Activated CD4-positive, alpha-beta T cell treated with anti-CD3 and anti-CD28 coated beads, Interleukin-2, amount 10 ng/mL, durations not matched to agents 24 days and 14 days (primary cell): ENCODE results near the gene XKR8. TPM values are rescaled to one million over a fixed set of nuclear protein-coding genes. Genes with fewer than 3 reads are reported as not detected.

ENCODE experiments used
- DNase-seq: peaks from one replicate; pipeline ENCODE4 v3.0.0; 2022
- H3K27ac Mint-ChIP-seq: one replicate; pipeline ENCODE4 v1.8.0; 2022; ENCODE audit warnings: mild to moderate bottlenecking, mixed read lengths
- H3K27me3 Mint-ChIP-seq: one replicate; pipeline ENCODE4 v1.8.0; 2022; ENCODE audit warnings: mixed read lengths
- H3K36me3 Mint-ChIP-seq: one replicate; pipeline ENCODE4 v1.8.0; 2022; ENCODE audit warnings: low read depth, mild to moderate bottlenecking, mixed read lengths
- H3K4me1 Mint-ChIP-seq: one replicate; pipeline ENCODE4 v1.8.0; 2021; ENCODE audit warnings: mixed read lengths
- H3K4me3 Mint-ChIP-seq: one replicate; pipeline ENCODE4 v1.8.0; 2022; ENCODE audit warnings: mild to moderate bottlenecking, moderate library complexity, mixed read lengths
- H3K9me3 Mint-ChIP-seq: one replicate; pipeline ENCODE4 v1.8.0; 2021; ENCODE audit warnings: mixed read lengths
- intact Hi-C: fragments of 100-400 bp; cut with micrococcal nuclease; formaldehyde crosslinking; loops from one replicate; pipeline ENCODE4 v1.15.1; 2023
- total RNA-seq: library from RNA; stranded (reverse); gene quantifications from 2 replicates; pipeline ENCODE4 v1.2.3, GENCODE V29; 2022

The XKR8 gene
- total RNA-seq, 1 donor from 2014 or later = 4.1 TPM

DNA sequence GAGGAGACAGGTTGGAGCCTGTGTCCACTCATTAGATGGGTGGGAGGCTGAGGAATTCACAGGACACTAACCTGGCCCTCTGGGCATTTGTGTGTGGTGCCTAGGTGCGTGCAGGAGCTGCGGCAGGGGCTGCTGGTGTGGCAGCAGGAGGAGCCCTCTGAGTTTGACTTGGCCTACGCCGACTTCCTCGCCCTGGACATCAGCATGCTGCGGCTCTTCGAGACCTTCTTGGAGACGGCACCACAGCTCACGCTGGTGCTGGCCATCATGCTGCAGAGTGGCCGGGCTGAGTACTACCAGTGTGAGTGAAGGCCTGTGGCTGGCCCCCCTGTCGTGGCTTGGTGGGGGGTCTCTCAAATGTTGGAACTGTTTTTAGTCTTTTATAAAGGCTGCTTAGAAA lies 3.6 kb downstream of the XKR8 start:
- Mint-ChIP-seq H3K27ac (no peak overlapping the region), H3K4me1 (peaks cover 16% of the 10 kb centered on the region)
- intact Hi-C loops = no loop called here

DNA sequence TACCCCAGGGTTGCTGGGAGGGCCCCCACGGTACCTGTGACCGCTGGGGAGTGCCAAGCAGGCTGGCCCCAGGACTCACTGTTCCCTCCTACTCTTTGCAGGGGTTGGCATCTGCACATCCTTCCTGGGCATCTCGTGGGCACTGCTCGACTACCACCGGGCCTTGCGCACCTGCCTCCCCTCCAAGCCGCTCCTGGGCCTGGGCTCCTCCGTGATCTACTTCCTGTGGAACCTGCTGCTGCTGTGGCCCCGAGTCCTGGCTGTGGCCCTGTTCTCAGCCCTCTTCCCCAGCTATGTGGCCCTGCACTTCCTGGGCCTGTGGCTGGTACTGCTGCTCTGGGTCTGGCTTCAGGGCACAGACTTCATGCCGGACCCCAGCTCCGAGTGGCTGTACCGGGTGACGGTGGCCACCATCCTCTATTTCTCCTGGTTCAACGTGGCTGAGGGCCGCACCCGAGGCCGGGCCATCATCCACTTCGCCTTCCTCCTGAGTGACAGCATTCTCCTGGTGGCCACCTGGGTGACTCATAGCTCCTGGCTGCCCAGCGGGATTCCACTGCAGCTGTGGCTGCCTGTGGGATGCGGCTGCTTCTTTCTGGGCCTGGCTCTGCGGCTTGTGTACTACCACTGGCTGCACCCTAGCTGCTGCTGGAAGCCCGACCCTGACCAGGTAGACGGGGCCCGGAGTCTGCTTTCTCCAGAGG lies 6.8 kb downstream of the XKR8 start:
- H3K9me3 Mint-ChIP-seq = no peaks in the 10 kb centered on the region
- intact Hi-C loops = no loop called here
- H3K27ac Mint-ChIP-seq = no peak overlapping the region
- H3K36me3 Mint-ChIP-seq = peaks cover 26% of the 10 kb centered on the region
- H3K4me1 Mint-ChIP-seq = peaks cover 10% of the 10 kb centered on the region
- H3K4me3 Mint-ChIP-seq = no peak overlapping the region
- DNase-seq = no peak
- H3K27me3 Mint-ChIP-seq = no peaks in the 10 kb centered on the region

More for the DNA sequence above, 3.6 kb downstream of the XKR8 start:
- Mint-ChIP-seq H3K4me3 (no peak overlapping the region), H3K36me3 (peaks cover 19% of the 10 kb centered on the region), H3K9me3 (no peaks in the 10 kb centered on the region), H3K27me3 (no peaks in the 10 kb centered on the region)
- DNase-seq = no peak

GRCh38 chr1:27967106-27967883 lies 7.5 kb downstream of the XKR8 start:
- Mint-ChIP-seq H3K4me3 (no peak overlapping the region), H3K36me3 (peaks cover 26% of the 10 kb centered on the region), H3K27me3 (no peaks in the 10 kb centered on the region), H3K4me1 (peaks cover 8% of the 10 kb centered on the region), H3K27ac (peak overlapping the region; percentile 39), H3K9me3 (no peaks in the 10 kb centered on the region)
- intact Hi-C loops = no loop called here
- DNase-seq = no peak

- H3K36me3 Mint-ChIP-seq = peaks cover 28% of the 10 kb centered on the region
- no peaks in the 10 kb centered on the region for H3K27me3 Mint-ChIP-seq
- peak overlapping the region; percentile 39 for H3K27ac Mint-ChIP-seq
- no peak for DNase-seq
- H3K4me1 Mint-ChIP-seq = peaks cover 8% of the 10 kb centered on the region
- intact Hi-C loops = no loop called here
- no peak overlapping the region for H3K4me3 Mint-ChIP-seq
- no peaks in the 10 kb centered on the region for H3K9me3 Mint-ChIP-seq
These were observed 8.2 kb downstream of the XKR8 start for GRCh38 chr1:27967884-27968466.

DNA sequence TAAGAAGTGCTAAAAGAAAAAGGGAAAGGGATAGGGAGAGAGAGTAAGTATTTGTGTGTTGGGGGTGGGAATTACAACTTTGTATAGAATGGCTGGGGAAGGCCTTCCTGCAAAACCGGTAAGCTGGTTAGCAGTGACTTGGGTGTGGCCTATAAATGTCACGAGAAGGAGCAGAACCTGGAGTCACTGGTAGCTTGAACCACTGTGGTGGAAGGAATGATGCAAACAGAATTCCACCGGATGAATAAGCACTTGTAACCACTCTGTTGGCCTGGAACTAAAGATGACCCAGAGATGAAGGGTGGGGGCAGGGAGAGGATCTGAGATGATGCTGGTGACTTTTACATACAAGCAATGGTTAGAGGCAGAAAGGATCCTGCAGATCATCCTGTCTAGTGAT lies 8.9 kb downstream of the XKR8 start:
- Mint-ChIP-seq H3K4me3 (no peak overlapping the region), H3K4me1 (peaks cover 11% of the 10 kb centered on the region), H3K9me3 (no peaks in the 10 kb centered on the region), H3K27me3 (no peaks in the 10 kb centered on the region), H3K27ac (peak overlapping the region; percentile 4), H3K36me3 (peaks cover 35% of the 10 kb centered on the region)
- intact Hi-C loops = no loop called here
- DNase-seq = no peak

- intact Hi-C loops = no loop called here
- Mint-ChIP-seq H3K27ac (no peak overlapping the region), H3K27me3 (no peaks in the 10 kb centered on the region), H3K9me3 (no peaks in the 10 kb centered on the region), H3K36me3 (peaks cover 32% of the 10 kb centered on the region), H3K4me3 (no peak overlapping the region), H3K4me1 (peaks cover 15% of the 10 kb centered on the region)
- DNase-seq = no peak
These were observed 10.6 kb downstream of the XKR8 start for GRCh38 chr1:27970401-27970800.

DNA sequence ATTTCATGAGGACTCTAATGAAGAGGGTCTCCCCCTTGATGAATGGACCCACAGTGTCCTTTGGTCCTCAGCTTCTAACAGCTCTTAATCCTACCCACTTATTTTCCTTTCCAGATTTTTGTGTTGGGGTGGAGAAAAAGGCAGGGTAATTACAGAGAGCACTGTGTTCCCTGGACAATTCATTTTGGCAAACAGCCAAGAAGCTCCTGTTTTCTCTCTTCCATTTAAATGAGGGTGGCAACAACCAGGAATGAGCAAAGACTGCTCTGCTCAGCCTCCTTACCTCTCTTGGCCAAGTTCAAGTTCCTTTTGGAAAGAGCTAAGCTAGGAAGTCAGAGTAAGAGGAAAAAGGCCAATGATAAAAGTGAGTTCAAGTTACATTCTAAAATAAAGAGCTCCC lies 11.9 kb downstream of the XKR8 start:
- H3K9me3 Mint-ChIP-seq = no peaks in the 10 kb centered on the region
- H3K27me3 Mint-ChIP-seq = no peaks in the 10 kb centered on the region
- H3K27ac Mint-ChIP-seq = no peak overlapping the region
- H3K4me1 Mint-ChIP-seq = peaks cover 13% of the 10 kb centered on the region
- DNase-seq = no peak
- intact Hi-C loops = no loop called here
- no peak overlapping the region for H3K4me3 Mint-ChIP-seq
- H3K36me3 Mint-ChIP-seq = peaks cover 28% of the 10 kb centered on the region

- H3K9me3 Mint-ChIP-seq = no peaks in the 10 kb centered on the region
- DNase-seq = no peak
- no peaks in the 10 kb centered on the region for H3K27me3 Mint-ChIP-seq
- no peak overlapping the region for H3K4me3 Mint-ChIP-seq
- H3K4me1 Mint-ChIP-seq = peaks cover 13% of the 10 kb centered on the region
- intact Hi-C loops = no loop called here
- no peak overlapping the region for H3K27ac Mint-ChIP-seq
- peaks cover 28% of the 10 kb centered on the region for H3K36me3 Mint-ChIP-seq
These were observed 12.4 kb downstream of the XKR8 start for GRCh38 chr1:27972141-27972540.

DNA sequence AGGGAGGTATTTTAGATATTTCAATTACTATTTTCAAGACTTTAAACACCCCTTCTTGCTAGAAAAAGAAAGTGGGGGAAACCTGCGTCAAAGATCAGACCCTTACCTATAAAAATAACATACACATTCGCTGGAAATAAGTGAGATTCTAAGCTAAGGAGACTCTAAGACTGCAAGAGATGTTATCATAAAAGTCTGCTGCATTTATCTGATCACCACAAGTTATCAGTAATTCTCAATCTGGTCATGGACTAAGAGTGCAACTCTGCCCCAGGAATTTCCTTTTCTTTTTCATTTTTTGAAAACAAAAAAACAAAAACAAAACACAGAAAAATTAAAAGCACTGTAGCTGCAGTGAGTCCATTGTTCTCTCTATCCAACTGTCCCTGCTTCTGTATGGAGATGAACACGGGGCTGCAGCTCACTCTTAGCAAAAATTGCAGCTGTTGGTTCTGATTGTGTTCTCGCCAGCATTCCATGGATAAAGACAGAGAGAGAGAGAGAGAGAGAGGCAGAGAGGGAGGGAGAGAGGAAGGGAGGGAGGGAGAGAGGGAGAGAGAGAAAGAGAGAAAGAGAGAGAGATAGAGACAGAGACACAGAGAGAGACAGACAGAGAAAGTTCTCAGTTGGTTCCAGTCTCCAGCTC lies 14.1 kb downstream of the XKR8 start:
- H3K4me1 Mint-ChIP-seq = peaks cover 8% of the 10 kb centered on the region

GRCh38 chr1:27974417-27974781 lies 14.6 kb downstream of the XKR8 start:
- DNase-seq = no peak
- H3K4me1 Mint-ChIP-seq = peaks cover 8% of the 10 kb centered on the region
- H3K9me3 Mint-ChIP-seq = no peaks in the 10 kb centered on the region
- H3K4me3 Mint-ChIP-seq = no peak overlapping the region
- H3K27ac Mint-ChIP-seq = no peak overlapping the region
- H3K36me3 Mint-ChIP-seq = peaks cover 24% of the 10 kb centered on the region
- H3K27me3 Mint-ChIP-seq = no peaks in the 10 kb centered on the region
- intact Hi-C loops = no loop called here

More for the DNA sequence above, 14.1 kb downstream of the XKR8 start:
- intact Hi-C loops = no loop called here
- Mint-ChIP-seq H3K27me3 (no peaks in the 10 kb centered on the region), H3K4me3 (no peak overlapping the region), H3K36me3 (peaks cover 25% of the 10 kb centered on the region), H3K9me3 (no peaks in the 10 kb centered on the region), H3K27ac (no peak overlapping the region)
- DNase-seq = no peak

GRCh38 chr1:27979151-27979858 lies 19.5 kb downstream of the XKR8 start:
- peaks cover 8% of the 10 kb centered on the region for H3K36me3 Mint-ChIP-seq

GRCh38 chr1:27979859-27980201 lies 20.1 kb downstream of the XKR8 start:
- Mint-ChIP-seq H3K4me1 (no peaks in the 10 kb centered on the region), H3K36me3 (peaks cover 8% of the 10 kb centered on the region), H3K27ac (no peak overlapping the region), H3K27me3 (no peaks in the 10 kb centered on the region), H3K4me3 (no peak overlapping the region), H3K9me3 (no peaks in the 10 kb centered on the region)
- no peak for DNase-seq
- intact Hi-C loops = loop anchor here (1.0 to 5.0 kb wide), 2 partner anchors 38 to 122 kb away; no protein-coding TSS in a partner anchor

More at GRCh38 chr1:27979151-27979858, 19.5 kb downstream of the XKR8 start:
- peak; percentile 72 for DNase-seq
- intact Hi-C loops = loop anchor here (1.0 to 5.0 kb wide), 2 partner anchors 37 to 121 kb away; no protein-coding TSS in a partner anchor
- Mint-ChIP-seq H3K27ac (no peak overlapping the region), H3K27me3 (no peaks in the 10 kb centered on the region), H3K9me3 (no peaks in the 10 kb centered on the region), H3K4me3 (no peak overlapping the region), H3K4me1 (no peaks in the 10 kb centered on the region)

GRCh38 chr1:27980216-27980845 lies 20.6 kb downstream of the XKR8 start:
- intact Hi-C loops = no loop called here
- Mint-ChIP-seq H3K36me3 (peaks cover 10% of the 10 kb centered on the region), H3K4me1 (no peaks in the 10 kb centered on the region), H3K4me3 (no peak overlapping the region), H3K27me3 (no peaks in the 10 kb centered on the region), H3K27ac (no peak overlapping the region), H3K9me3 (no peaks in the 10 kb centered on the region)
- DNase-seq = no peak
